ENCODE results near the gene BDH1. TPM values are rescaled to one million over a fixed set of nuclear protein-coding genes. Genes with fewer than 3 reads are reported as not detected.

The BDH1 gene
- total and polyA plus RNA-seq, 12 donors: 5.7 to 31.1 (median 11.5) TPM

GRCh38 chr3:197533396-197533795 lies 22.4 kb downstream of the BDH1 start:
- Histone ChIP-seq H3K36me3 (replicated peaks in 1 of 2) (no peaks in the 10 kb centered on the region), H3K4me1 (replicated peaks in 1 of 2) (no peaks in the 10 kb centered on the region), H3K4me3 (no peak overlapping the region), H3K27ac (no peak overlapping the region), H3K27me3 (no peaks in the 10 kb centered on the region), H3K9me3 (replicated peaks in 1 of 3) (no peaks in the 10 kb centered on the region)
- intact Hi-C loops (cut with DNase I): no loop called here
- no peak for DNase-seq
- WGBS, 4 donors: 93 to 96% (median 95%) methylated on average over 10 of the region's 10 CpGs
- TF ChIP-seq, protein P1, sequence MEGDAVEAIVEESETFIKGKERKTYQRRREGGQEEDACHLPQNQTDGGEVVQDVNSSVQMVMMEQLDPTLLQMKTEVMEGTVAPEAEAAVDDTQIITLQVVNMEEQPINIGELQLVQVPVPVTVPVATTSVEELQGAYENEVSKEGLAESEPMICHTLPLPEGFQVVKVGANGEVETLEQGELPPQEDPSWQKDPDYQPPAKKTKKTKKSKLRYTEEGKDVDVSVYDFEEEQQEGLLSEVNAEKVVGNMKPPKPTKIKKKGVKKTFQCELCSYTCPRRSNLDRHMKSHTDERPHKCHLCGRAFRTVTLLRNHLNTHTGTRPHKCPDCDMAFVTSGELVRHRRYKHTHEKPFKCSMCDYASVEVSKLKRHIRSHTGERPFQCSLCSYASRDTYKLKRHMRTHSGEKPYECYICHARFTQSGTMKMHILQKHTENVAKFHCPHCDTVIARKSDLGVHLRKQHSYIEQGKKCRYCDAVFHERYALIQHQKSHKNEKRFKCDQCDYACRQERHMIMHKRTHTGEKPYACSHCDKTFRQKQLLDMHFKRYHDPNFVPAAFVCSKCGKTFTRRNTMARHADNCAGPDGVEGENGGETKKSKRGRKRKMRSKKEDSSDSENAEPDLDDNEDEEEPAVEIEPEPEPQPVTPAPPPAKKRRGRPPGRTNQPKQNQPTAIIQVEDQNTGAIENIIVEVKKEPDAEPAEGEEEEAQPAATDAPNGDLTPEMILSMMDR (IDR thresholded peaks at IDR 0.05): no peak
- no peak for TF ChIP-seq POLR2A (IDR thresholded peaks at IDR 0.05)

DNA sequence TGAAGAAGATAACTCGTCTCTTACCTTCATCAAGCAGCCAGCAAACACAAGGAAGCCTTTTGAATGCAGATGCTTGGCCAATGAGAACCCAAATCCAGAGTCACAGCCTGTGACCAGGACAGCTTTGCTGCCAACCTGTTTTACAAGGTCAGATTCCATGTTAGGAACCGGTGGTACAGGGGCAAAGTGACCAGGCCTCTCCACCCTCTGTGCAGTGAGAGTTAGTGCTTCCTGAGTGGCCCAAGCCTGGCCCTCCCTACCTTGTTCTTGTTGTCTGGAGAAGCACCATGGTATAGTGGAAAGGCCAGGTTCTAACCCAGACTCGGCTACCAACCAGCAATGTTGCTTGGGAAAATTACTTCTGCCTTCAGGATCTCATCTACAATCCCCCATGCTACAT lies 23.4 kb downstream of the BDH1 start:
- Histone ChIP-seq H3K27ac (no peak overlapping the region), H3K36me3 (replicated peaks in 1 of 2) (no peaks in the 10 kb centered on the region), H3K4me3 (no peak overlapping the region), H3K27me3 (no peaks in the 10 kb centered on the region), H3K9me3 (replicated peaks in 1 of 3) (no peaks in the 10 kb centered on the region), H3K4me1 (replicated peaks in 1 of 2) (no peaks in the 10 kb centered on the region)
- WGBS, 4 donors: 83 to 97% (median 90%) methylated on average over 3 of the region's 3 CpGs
- intact Hi-C loops (cut with DNase I): no loop called here
- no peak for DNase-seq
- TF ChIP-seq POLR2A (IDR thresholded peaks at IDR 0.05): no peak
- TF ChIP-seq, protein P1 (IDR thresholded peaks at IDR 0.05): no peak

DNA sequence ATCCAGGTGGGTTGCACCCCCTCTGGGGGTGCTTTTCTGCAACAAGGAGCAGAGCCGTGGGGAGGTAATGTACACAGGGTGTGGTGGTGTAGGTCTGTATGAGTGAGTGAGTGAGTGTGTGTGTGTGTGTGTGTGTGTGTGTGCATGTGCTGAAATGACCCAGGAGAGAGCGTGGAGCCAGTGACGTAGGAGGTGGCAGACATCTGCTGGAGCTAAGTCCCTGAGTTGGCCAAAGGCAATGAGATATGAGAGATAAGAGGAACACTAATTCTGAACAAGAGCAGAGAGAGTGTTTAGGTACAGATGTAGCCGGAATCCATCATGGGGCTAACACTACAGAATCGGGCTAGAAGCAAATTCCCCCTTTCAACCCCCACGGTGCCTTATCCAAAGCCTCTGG lies 27.6 kb downstream of the BDH1 start:
- DNase-seq: peak in 1 of 7 donors; percentile 89
- no peaks in the 10 kb centered on the region for H3K9me3 ChIP-seq (replicated peaks in 1 of 3)
- no peaks in the 10 kb centered on the region for H3K4me1 ChIP-seq (replicated peaks in 1 of 2)
- intact Hi-C loops (cut with DNase I): no loop called here
- H3K27me3 ChIP-seq: no peaks in the 10 kb centered on the region
- H3K36me3 ChIP-seq (replicated peaks in 1 of 2): no peaks in the 10 kb centered on the region
- no peak overlapping the region for H3K27ac ChIP-seq
- TF ChIP-seq POLR2A (IDR thresholded peaks at IDR 0.05): no peak
- TF ChIP-seq, protein P1 (IDR thresholded peaks at IDR 0.05): no peak
- H3K4me3 ChIP-seq: no peak overlapping the region
- WGBS, 4 donors: 84 to 89% (median 87%) methylated on average over 6 of the region's 6 CpGs

DNA sequence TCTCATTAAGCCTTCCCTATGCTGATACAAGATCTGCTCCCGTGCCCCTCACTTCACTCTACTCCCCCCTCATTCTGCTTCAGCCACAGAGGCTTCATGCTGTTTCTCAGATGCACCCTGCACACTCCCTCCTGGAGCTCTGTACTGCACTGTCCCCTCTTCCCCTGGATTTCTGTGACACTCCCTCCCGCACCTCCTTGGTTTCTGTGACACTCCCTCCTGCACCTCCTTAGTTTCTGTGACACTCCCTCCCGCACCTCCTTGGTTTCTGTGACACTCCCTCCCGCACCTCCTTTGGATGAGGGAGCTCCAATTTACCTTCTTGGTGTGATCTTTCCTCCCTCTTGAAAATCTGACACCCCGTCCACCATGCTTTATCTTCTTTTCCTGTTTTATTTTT lies 28.2 kb downstream of the BDH1 start:
- no peak overlapping the region for H3K27ac ChIP-seq
- H3K9me3 ChIP-seq (replicated peaks in 1 of 3): no peaks in the 10 kb centered on the region
- TF ChIP-seq, protein P1 (IDR thresholded peaks at IDR 0.05): no peak
- no peak for TF ChIP-seq POLR2A (IDR thresholded peaks at IDR 0.05)
- H3K36me3 ChIP-seq (replicated peaks in 1 of 2): no peaks in the 10 kb centered on the region
- intact Hi-C loops (cut with DNase I): no loop called here
- no peak for DNase-seq
- H3K27me3 ChIP-seq: no peaks in the 10 kb centered on the region
- no peaks in the 10 kb centered on the region for H3K4me1 ChIP-seq (replicated peaks in 1 of 2)
- 90 to 98% (median 95%) methylated on average over 5 of the region's 5 CpGs for WGBS, 4 donors
- H3K4me3 ChIP-seq: no peak overlapping the region
